Activated CD4-positive, alpha-beta T cell treated with anti-CD3 and anti-CD28 coated beads, Interleukin-2, Interleukin-4, amounts not matched to agents 100 ng/mL and 50 ng/mL, durations not matched to agents 16 hours and 8 hours (primary cell): Measurements from ENCODE around the gene ZNF805.
"Not testable (repeated sequence)": the region's sequence is repeated elsewhere in the genome, so short reads cannot be mapped to it uniquely, and the experiment has no call there.

ENCODE experiments used
- DNase-seq: peaks from one replicate; pipeline ENCODE4 v3.0.0-alpha.2; 2020; ENCODE audit warnings: low spot score

The ZNF805 gene

DNA sequence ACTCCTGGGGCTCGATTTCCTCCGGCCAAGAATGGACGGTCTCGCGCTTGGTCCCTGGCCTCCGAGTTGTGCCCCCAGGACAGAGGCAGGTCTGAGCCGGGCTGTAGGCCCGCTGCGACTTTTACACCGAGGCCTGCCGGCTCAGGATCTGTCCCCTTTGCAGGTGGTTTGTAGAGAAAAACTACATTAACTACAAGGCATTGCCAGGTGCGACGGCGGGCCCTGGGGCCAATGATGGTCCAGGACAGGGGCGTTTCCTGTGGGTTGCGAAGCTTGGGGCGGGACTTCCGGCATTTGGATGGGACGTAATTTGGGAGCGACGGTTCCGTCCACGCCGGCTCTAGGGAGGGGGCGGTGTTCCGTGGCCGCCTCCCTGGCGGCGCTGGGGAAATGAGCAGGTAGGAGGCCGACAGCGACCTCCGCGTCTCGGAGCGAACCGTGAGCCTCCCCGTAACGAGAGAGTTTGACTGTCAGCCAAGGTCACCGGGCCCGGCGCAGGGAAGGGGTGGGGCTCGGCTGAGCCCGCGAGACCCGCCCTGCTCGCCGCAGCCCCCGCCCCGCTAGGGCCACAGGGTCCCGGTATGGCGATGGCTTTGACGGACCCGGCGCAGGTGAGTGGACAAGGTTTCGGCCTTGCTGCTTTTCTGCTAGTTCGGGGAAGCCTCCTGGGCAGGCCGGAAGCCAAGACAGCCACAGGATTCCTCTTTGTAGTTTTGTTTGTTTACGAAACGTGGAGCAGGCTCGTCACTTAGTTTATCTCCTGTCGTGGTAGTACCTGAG, at the start of gene ZNF805:
Gene ZNF805, plus strand, starts transcription at position 322 of the 780 bp plus-strand sequence. Its CDS starts 260 bp downstream, at position 582.
- DNase-seq, result peak; percentile 95

DNA sequence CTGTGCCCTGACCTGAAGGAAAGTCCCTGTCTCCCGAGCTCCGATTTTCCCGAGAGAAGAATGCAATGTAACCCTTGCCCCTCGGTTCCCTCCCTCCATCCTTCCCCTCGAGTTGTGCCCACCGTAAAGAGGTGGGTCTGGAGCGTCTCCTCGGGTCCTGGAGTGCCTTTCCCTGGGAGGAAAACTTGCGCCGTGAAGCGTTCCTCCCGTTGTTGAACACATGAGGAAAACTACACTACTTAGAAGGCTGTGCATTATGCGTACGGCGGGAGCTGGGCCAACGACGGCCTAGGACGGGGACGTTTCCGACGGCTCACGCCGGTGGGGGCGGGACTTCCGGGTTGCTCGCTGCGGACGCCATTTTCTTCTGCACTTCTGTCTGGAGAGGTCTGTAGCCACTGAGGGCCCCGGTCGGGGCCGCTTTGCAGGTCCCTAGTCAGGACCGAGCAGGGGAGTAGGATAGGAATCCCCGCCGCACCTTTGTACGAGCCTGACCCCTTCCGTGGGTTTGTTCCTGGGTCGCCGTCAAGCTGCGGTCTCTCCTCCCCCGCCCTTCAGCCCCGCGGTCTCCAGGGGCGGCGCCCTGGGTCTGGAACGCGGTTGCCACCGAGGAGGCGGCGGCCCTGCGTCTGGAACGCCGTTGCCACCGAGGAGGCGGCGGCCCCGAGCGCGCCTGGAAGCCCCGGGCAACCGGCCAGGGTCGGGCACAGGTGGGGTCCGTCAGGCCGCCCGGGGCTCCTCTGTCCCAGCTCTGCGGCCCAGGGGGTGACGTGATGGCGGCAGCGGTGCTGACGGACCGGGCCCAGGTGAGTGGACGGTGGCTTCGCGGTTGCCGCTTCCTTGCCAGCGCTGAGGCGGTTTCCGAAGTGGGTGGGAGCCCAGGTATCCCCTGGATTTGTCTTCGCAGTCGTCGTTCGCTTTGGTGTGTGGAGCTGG, 49.0 kb upstream of the ZNF805 start, which contains the start of gene ZNF264:
Gene ZNF264, plus strand, starts transcription at position 360 of the 936 bp plus-strand sequence. Its CDS starts 414 bp downstream, at position 774.
- peak; percentile 89 for DNase-seq

- DNase-seq, result no peak
Measured at GRCh38 chr19:57192077-57192420, 48.4 kb upstream of the ZNF805 start.

- no peak for DNase-seq
Measured at GRCh38 chr19:57192993-57193392, 47.4 kb upstream of the ZNF805 start.

DNA sequence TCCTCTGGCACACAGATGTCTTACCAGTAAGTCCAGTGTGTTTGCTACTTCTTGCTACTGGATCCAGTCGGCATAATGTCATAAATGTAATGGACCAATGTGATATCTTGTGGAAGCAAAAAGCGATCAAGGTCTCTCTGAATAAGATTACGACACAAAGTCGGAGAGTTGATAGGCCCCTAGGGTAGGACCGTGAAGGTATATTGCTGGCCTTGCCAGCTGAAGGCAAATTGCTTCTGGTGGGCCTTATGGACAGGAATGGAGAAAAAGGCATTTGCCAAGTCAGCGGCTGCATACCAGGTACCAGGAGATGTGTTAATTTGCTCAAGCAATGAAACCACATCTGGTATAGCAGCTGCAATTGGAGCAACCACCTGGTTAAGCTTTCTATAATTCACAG, 42.6 kb upstream of the ZNF805 start:
- DNase-seq, result not testable (repeated sequence)

- no peak for DNase-seq
Measured at GRCh38 chr19:57202160-57202559, 38.3 kb upstream of the ZNF805 start.

GRCh38 chr19:57210381-57210780, 30.1 kb upstream of the ZNF805 start:
- DNase-seq, result no peak

- no peak for DNase-seq
Measured at GRCh38 chr19:57212109-57212508, 28.3 kb upstream of the ZNF805 start.

DNA sequence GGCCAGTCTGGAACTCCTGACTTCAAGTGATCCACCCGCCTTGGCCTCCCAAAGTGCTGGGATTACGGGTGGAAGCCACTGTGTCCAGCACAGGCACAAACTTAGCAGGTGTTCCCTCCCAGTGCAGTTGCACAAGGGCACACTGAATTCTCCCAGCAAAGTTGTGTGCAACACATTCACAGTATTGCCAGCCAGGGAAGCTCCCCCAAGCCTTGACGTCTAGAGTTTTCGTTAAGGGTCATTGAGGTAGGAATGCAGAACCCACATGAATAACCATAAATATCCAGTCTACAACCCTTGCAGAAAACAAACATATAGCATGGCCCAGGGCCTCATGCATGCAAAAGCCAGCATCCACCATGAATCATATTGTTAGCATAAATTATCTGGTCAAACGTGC, 12.9 kb upstream of the ZNF805 start:
- no peak for DNase-seq

GRCh38 chr19:57231686-57232085, 8.7 kb upstream of the ZNF805 start:
- DNase-seq, result no peak

GRCh38 chr19:57233207-57233606, 7.2 kb upstream of the ZNF805 start:
- no peak for DNase-seq

DNA sequence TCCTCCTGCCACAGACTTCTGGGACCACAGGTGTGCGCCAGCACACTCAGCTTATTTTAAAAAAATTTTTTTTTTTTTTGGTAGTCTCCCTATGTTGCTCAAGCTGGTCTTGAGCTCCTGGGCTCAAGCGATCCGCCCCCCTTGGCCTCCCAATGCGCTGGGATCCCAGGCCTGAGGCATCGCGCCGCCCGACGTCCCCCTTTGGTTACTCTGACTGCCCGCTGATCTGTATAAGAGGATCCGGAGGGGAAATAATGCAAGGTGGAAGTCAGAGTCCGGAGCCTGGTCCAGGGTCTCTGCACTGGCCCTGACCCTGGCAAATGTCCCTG, 486 bp upstream of the ZNF805 start:
- DNase-seq, result no peak

DNA sequence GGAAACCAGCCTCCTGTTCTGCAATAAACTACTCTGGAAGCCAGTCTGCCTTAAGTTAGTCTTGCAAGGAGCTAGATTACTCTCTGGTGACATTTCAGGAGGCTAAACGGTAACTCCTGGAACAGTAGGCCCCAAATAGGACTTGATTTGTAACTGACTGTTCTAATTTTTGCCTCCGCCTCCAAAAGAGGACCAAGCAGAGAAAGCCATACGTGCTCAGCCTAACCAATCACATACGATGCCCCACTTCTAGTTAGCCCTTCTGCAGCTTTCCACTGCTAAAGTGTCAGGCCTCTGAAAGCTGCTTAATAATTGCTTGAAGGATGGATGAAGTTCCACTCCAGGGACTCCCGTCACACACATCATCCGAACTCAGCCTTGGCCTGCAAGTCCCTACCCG, 744 bp downstream of the ZNF805 start:
- no peak for DNase-seq

DNA sequence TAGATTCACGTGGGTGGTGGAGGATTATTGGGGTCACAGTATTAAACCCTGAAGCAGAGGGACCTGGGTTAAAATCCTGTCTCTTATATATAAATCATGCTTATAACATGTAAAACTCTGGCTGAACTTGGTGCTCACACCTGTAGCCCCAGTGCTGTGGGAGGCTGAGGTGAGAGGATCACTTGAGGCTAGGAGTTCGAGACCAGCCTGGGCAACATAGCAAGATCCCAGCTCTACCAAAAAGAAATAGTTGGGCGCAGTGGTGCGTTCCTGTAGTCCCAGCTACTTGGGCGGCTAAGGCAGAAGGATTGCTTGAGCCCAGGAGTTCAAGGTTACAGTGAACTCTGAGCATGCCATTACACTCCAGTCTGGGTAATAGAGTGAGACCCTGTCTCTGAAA, 2.4 kb downstream of the ZNF805 start:
- DNase-seq, result no peak

- DNase-seq, result no peak
Measured at GRCh38 chr19:57244513-57244912, 4.1 kb downstream of the ZNF805 start.

- no peak for DNase-seq
Measured at GRCh38 chr19:57245066-57245465, 4.6 kb downstream of the ZNF805 start.

GRCh38 chr19:57245959-57246358, 5.5 kb downstream of the ZNF805 start:
- DNase-seq, result no peak

- no peak for DNase-seq
Measured at GRCh38 chr19:57248646-57249045, 8.2 kb downstream of the ZNF805 start.

GRCh38 chr19:57249329-57249728, 8.9 kb downstream of the ZNF805 start:
- no peak for DNase-seq

- not testable (repeated sequence) for DNase-seq
Measured at GRCh38 chr19:57253767-57254166, 13.3 kb downstream of the ZNF805 start.

GRCh38 chr19:57262044-57262443, 21.6 kb downstream of the ZNF805 start:
- DNase-seq, result no peak

DNA sequence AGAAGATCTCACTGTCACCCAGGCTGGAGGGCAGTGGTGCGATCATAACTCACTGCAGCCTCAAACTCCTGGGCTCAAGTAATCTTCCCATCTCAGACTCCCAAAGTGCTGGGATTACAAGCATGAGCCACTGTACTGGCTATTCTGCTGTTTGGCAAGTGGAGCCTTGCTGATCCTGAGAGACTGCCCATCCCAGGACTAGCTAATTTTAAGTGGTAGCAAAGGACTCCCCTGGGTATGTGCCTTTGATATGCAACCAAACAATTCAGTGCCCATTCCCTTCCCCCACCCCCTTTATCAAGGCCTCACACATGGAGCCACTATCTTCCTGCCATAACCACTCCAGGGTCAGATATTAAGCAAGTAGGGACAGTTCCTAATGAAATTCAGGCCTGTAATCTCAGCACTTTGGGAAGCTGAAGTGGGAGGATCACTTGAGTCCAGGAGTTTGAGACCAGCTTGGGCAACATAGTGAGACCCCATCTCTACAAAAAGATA, 22.9 kb downstream of the ZNF805 start:
- DNase-seq, result no peak

DNA sequence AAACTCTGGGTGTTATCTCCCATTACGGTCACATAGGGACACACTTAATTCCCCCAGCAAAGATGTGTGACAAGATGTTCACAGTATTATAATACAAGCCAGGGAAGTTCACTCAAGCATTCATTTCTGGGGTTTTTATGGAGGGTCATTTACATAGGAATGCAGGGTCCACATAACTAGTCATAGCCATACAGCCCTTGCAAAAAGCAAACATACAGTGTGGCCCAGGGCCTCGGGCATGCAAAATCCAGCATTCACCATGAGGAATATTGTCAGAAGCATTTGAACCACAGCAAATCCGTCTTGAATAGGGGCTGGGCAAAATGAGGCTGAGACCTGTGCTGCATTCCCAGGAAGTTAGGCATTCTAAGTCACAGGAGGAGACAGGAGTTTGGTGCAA, 26.9 kb downstream of the ZNF805 start:
- DNase-seq, result no peak
